Measurements from ENCODE around the gene NTNG2. TPM values are rescaled to one million over a fixed set of nuclear protein-coding genes. Genes with fewer than 3 reads are reported as not detected.

NTNG2 gene
- total RNA-seq, 4 donors from 2014 or later: 1.4 to 4.4 TPM; not detected in 2

DNA sequence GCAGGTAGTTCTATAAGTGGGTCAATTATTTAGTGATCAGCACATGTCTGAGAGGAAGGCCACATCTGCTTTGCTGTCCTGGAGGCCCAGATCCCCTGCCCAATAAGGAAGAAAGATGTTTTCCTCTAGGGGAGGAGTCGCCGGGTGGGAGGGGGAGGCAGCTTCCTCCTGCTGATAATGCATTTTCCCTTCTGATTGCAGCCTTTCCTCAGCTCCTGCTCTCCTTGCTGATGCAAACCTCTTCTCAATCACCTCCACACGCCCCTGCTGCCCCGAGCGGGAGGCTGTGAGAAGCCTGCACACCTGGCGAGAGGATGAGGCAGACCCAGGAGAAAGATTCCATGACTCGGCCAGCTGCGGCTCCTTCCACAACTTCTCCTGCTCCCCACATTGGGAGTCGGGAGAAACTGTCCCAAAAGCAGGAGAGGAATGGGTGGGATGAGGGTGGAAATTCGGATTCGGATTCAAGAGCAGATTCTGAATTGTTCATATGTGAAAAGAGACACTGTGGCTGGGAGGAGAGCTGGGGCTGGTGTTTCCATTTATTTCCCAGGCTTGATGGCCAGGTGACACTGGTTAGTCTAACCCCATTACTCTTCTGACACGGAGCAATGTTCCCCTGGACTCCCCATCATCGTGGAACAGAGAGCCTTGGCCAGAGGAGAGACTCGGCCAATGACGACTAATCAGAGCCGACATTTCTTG lies 6.8 kb upstream of the NTNG2 start:
- intact Hi-C loops (cut with DNase I; ENCODE audit: low total_unique reads): no loop called here
- no peak for TF ChIP-seq POLR2A (IDR thresholded peaks at IDR 0.05)
- TF ChIP-seq, protein P1, sequence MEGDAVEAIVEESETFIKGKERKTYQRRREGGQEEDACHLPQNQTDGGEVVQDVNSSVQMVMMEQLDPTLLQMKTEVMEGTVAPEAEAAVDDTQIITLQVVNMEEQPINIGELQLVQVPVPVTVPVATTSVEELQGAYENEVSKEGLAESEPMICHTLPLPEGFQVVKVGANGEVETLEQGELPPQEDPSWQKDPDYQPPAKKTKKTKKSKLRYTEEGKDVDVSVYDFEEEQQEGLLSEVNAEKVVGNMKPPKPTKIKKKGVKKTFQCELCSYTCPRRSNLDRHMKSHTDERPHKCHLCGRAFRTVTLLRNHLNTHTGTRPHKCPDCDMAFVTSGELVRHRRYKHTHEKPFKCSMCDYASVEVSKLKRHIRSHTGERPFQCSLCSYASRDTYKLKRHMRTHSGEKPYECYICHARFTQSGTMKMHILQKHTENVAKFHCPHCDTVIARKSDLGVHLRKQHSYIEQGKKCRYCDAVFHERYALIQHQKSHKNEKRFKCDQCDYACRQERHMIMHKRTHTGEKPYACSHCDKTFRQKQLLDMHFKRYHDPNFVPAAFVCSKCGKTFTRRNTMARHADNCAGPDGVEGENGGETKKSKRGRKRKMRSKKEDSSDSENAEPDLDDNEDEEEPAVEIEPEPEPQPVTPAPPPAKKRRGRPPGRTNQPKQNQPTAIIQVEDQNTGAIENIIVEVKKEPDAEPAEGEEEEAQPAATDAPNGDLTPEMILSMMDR (IDR thresholded peaks at IDR 0.05): no peak
- no peaks in the 10 kb centered on the region for H3K36me3 ChIP-seq
- H3K9me3 ChIP-seq: no peaks in the 10 kb centered on the region
- H3K27me3 ChIP-seq: peaks cover 0 to 9% of the 10 kb centered on the region in 2 donors
- DNase-seq: no peak
- no peak overlapping the region for H3K27ac ChIP-seq
- no peak overlapping the region for H3K4me3 ChIP-seq
- H3K4me1 ChIP-seq: no peaks in the 10 kb centered on the region

DNA sequence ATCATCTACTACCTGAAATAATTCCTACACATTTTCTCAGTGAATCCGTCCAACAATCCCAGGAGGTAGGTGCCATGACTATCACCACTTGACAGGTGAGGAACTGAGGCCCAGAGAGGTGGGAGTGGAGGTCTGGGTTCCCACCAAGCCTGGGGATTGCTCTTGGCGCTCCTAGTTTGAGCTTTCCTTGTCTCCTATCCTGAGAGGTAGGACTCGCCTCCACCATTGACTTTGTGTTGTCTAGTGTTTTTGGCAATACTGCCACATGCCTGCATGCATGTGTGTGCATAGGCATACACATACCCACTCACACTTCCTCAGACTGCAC lies 6.3 kb upstream of the NTNG2 start:
- Histone ChIP-seq H3K9me3 (no peaks in the 10 kb centered on the region), H3K4me3 (no peak overlapping the region), H3K4me1 (no peaks in the 10 kb centered on the region), H3K27ac (no peak overlapping the region), H3K27me3 (peaks cover 0 to 11% of the 10 kb centered on the region in 2 donors), H3K36me3 (no peaks in the 10 kb centered on the region)
- no peak for TF ChIP-seq POLR2A (IDR thresholded peaks at IDR 0.05)
- TF ChIP-seq, protein P1 (IDR thresholded peaks at IDR 0.05): no peak
- intact Hi-C loops (cut with DNase I; ENCODE audit: low total_unique reads): no loop called here
- DNase-seq: no peak

DNA sequence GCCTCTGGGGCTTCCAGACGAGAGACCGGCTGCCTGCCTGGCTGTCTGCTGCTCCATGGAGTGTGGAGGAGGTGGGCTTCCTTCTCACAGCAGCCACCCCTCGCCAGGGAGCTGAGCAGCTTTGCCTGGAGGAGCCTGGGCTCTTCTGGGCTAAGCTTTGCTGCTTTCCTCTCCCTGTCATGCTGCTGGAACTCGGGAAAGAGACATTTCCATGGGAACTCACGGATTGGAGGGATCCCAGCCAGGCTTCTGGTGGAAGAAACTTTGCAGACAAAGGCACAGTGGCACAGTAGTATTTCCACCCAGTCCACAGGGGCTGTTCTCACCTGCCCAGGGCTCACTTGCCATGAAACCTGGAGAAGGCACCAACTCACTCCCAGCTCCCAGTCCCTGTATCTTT lies 5.6 kb upstream of the NTNG2 start:
- intact Hi-C loops (cut with DNase I; ENCODE audit: low total_unique reads): no loop called here

DNA sequence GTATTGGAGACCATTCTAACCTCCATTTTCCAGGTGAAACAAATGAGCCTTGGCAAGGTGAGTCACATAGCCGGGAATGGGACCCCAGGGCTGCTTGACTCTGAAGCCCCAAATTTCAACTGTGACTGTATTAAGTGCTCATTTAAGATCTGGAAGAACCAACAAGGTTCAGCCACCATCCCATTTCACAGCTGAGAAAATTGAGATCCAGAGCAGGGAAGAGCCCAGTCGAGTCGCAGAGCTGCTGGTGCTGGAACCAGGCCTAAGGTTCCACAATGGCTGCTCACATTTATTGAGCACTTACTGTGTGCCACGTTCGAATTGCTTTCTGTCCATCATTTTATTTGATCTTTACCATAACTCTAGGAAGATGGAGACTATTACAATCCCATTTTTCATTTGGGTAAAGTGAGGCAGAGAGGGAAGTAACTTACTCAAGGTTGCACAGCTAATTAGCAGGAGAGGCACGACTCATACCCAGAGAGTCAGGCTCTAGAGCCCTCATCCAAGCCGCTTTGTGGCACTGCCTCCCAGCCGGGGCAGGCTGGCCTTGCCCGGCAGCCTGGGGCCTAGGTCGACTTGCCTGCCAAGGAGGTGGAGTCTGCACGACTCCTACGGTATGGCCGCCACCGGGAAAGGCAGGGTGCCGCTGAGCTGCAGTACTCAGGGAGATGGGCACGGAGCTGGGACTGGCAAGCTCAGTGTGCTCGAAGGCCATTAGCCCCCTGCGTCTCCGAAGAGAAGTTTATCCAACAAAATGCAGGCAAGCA lies 4.3 kb upstream of the NTNG2 start:
- Histone ChIP-seq H3K27me3 (peaks cover 12 to 17% of the 10 kb centered on the region in 2 donors), H3K36me3 (no peaks in the 10 kb centered on the region), H3K4me1 (peaks cover 0 to 4% of the 10 kb centered on the region in 2 donors), H3K4me3 (no peak overlapping the region), H3K27ac (no peak overlapping the region), H3K9me3 (no peaks in the 10 kb centered on the region)
- intact Hi-C loops (cut with DNase I; ENCODE audit: low total_unique reads): no loop called here
- TF ChIP-seq, protein P1 (IDR thresholded peaks at IDR 0.05): no peak
- no peak for TF ChIP-seq POLR2A (IDR thresholded peaks at IDR 0.05)
- DNase-seq: no peak

More for the DNA sequence above, 5.6 kb upstream of the NTNG2 start:
- TF ChIP-seq, protein P1 (IDR thresholded peaks at IDR 0.05): no peak
- TF ChIP-seq POLR2A (IDR thresholded peaks at IDR 0.05): no peak
- Histone ChIP-seq H3K36me3 (no peaks in the 10 kb centered on the region), H3K4me3 (no peak overlapping the region), H3K9me3 (no peaks in the 10 kb centered on the region), H3K4me1 (peaks cover 0 to 2% of the 10 kb centered on the region in 2 donors), H3K27ac (no peak overlapping the region), H3K27me3 (peaks cover 6 to 17% of the 10 kb centered on the region in 2 donors)
- DNase-seq: no peak
